Prostate gland (tissue), 2 donors: ENCODE measurements around the gene RBM33.

Source experiments
- POLR2A ChIP-seq: fragments of 450-650 bp; IDR thresholded peaks from one replicate; pipeline ENCODE4 v1.6.1; 2016; ENCODE audit warnings: antibody characterized with exemption, mild to moderate bottlenecking
- POLR2AphosphoS5 ChIP-seq: sonication (generic); formaldehyde crosslinking; IDR thresholded peaks from one replicate; pipeline ENCODE4 v1.6.1; 2017; ENCODE audit warnings: antibody characterized with exemption
- TF ChIP-seq, protein P1 (sequence below), 4 experiments: fragments of 200-600 bp in 2 of 4; fragments of 450-650 bp in 2 of 4; sonication (generic) in 2 of 4; IDR thresholded peaks; 1 replicate in 3 of 4; 2 replicates in 1 of 4; pipeline ENCODE4 v1.5.1; 2016 to 2019; ENCODE audit warnings: antibody characterized with exemption in 4 of 4, mild to moderate bottlenecking in 2 of 4, moderate library complexity in 2 of 4

DNA sequence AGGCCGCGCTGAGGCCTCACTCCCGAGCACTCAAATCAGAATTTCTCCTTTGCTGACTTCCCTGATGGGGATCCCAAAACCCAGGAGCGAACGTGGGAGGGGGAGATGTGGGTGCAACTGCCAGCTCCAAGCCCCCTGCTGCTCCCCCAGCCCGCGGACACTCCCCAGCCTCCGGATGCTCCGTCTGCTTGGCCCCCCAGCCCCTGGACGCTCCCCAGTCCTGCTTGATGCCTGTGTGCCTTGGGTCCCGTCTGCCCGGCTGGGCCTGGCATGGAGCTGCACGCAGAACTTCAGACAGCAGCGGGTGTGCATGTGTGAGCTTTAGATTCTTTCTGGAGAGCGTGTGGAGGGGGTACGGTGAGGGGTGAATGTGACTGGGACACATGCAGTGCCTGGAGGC, 172.5 kb downstream of the RBM33 start:
- no peak for TF ChIP-seq POLR2AphosphoS5
- TF ChIP-seq, protein P1, sequence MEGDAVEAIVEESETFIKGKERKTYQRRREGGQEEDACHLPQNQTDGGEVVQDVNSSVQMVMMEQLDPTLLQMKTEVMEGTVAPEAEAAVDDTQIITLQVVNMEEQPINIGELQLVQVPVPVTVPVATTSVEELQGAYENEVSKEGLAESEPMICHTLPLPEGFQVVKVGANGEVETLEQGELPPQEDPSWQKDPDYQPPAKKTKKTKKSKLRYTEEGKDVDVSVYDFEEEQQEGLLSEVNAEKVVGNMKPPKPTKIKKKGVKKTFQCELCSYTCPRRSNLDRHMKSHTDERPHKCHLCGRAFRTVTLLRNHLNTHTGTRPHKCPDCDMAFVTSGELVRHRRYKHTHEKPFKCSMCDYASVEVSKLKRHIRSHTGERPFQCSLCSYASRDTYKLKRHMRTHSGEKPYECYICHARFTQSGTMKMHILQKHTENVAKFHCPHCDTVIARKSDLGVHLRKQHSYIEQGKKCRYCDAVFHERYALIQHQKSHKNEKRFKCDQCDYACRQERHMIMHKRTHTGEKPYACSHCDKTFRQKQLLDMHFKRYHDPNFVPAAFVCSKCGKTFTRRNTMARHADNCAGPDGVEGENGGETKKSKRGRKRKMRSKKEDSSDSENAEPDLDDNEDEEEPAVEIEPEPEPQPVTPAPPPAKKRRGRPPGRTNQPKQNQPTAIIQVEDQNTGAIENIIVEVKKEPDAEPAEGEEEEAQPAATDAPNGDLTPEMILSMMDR (IDR thresholded peaks at IDR 0.05) = no peak
- no peak for TF ChIP-seq POLR2A
